Progenitor cell of endocrine pancreas (in vitro differentiated cells): ENCODE results near the gene L3MBTL4. TPM values are rescaled to one million over a fixed set of nuclear protein-coding genes. Genes with fewer than 3 reads are reported as not detected.

Source experiments
- DNase-seq: peaks from one replicate; pipeline ENCODE4 v3.0.0; 2021; ENCODE audit warnings: low spot score; ENCODE audit not compliant: unreplicated experiment
- H3K27ac Mint-ChIP-seq: 2 replicates; pipeline ENCODE4 v1.8.0; 2021; ENCODE audit warnings: mild to moderate bottlenecking, moderate library complexity, mixed read lengths
- H3K27me3 Mint-ChIP-seq: 2 replicates; pipeline ENCODE4 v1.8.0; 2021; ENCODE audit warnings: mixed read lengths
- H3K36me3 Mint-ChIP-seq: 2 replicates; pipeline ENCODE4 v1.8.0; 2022; ENCODE audit warnings: mixed read lengths; ENCODE audit not compliant: insufficient read depth
- H3K4me1 Mint-ChIP-seq: 2 replicates; pipeline ENCODE4 v1.8.0; 2021; ENCODE audit warnings: low read depth, mixed read lengths
- H3K4me3 Mint-ChIP-seq: 2 replicates; pipeline ENCODE4 v1.8.0; 2021; ENCODE audit warnings: low read depth, mild to moderate bottlenecking, moderate library complexity, mixed read lengths
- H3K9me3 Mint-ChIP-seq: 2 replicates; pipeline ENCODE4 v1.8.0; 2021; ENCODE audit warnings: low read depth, mixed read lengths
- CTCF ChIP-seq: fragments of 200-600 bp; sonication (generic); IDR thresholded peaks from one replicate; pipeline ENCODE4 v1.5.0; 2021; ENCODE audit warnings: antibody characterized with exemption, mild to moderate bottlenecking; ENCODE audit not compliant: unreplicated experiment
- total RNA-seq: library from RNA; stranded (reverse); gene quantifications from 2 replicates; pipeline ENCODE4 v1.2.1, GENCODE V29; 2021

The L3MBTL4 gene
- total RNA-seq, 1 donor from 2014 or later: 8.0 TPM

GRCh38 chr18:6286585-6286984 lies 128.1 kb downstream of the L3MBTL4 start:
- Mint-ChIP-seq H3K27me3 (no peaks in the 10 kb centered on the region), H3K27ac (no peak overlapping the region), H3K36me3 (peaks cover 11% of the 10 kb centered on the region), H3K4me1 (peaks cover 3% of the 10 kb centered on the region), H3K9me3 (no peaks in the 10 kb centered on the region), H3K4me3 (no peak overlapping the region)
- DNase-seq: no peak
- no peak for TF ChIP-seq CTCF

GRCh38 chr18:6284761-6285160 lies 129.9 kb downstream of the L3MBTL4 start:
- H3K9me3 Mint-ChIP-seq: no peaks in the 10 kb centered on the region
- no peak for TF ChIP-seq CTCF

GRCh38 chr18:6284300-6284699 lies 130.4 kb downstream of the L3MBTL4 start:
- H3K27me3 Mint-ChIP-seq: no peaks in the 10 kb centered on the region
- no peak for DNase-seq
- no peaks in the 10 kb centered on the region for H3K9me3 Mint-ChIP-seq
- no peak overlapping the region for H3K4me3 Mint-ChIP-seq
- peaks cover 5% of the 10 kb centered on the region for H3K4me1 Mint-ChIP-seq
- TF ChIP-seq CTCF: no peak
- H3K27ac Mint-ChIP-seq: no peak overlapping the region
- H3K36me3 Mint-ChIP-seq: peaks cover 11% of the 10 kb centered on the region

More at GRCh38 chr18:6284761-6285160, 129.9 kb downstream of the L3MBTL4 start:
- H3K27ac Mint-ChIP-seq: no peak overlapping the region
- peaks cover 11% of the 10 kb centered on the region for H3K36me3 Mint-ChIP-seq
- no peak overlapping the region for H3K4me3 Mint-ChIP-seq
- DNase-seq: no peak
- no peaks in the 10 kb centered on the region for H3K27me3 Mint-ChIP-seq
- peaks cover 5% of the 10 kb centered on the region for H3K4me1 Mint-ChIP-seq

GRCh38 chr18:6281874-6282273 lies 132.8 kb downstream of the L3MBTL4 start:
- H3K27me3 Mint-ChIP-seq: no peaks in the 10 kb centered on the region
- no peak overlapping the region for H3K27ac Mint-ChIP-seq
- H3K36me3 Mint-ChIP-seq: peaks cover 11% of the 10 kb centered on the region
- no peaks in the 10 kb centered on the region for H3K9me3 Mint-ChIP-seq
- H3K4me1 Mint-ChIP-seq: peaks cover 7% of the 10 kb centered on the region
- TF ChIP-seq CTCF: no peak
- no peak overlapping the region for H3K4me3 Mint-ChIP-seq
- DNase-seq: no peak

GRCh38 chr18:6280211-6280743 lies 134.4 kb downstream of the L3MBTL4 start:
- no peak for TF ChIP-seq CTCF
- Mint-ChIP-seq H3K4me1 (peaks cover 7% of the 10 kb centered on the region), H3K27me3 (no peaks in the 10 kb centered on the region), H3K4me3 (no peak overlapping the region), H3K27ac (no peak overlapping the region), H3K36me3 (peaks cover 10% of the 10 kb centered on the region), H3K9me3 (no peaks in the 10 kb centered on the region)
- no peak for DNase-seq
